ENCODE measurements around the gene PRR29.

- TF ChIP-seq CTCF (IDR thresholded peaks at IDR 0.05) (no peak), POLR2AphosphoS5 (IDR thresholded peaks at IDR 0.05) (no peak), EP300 (IDR thresholded peaks at IDR 0.05) (no peak), POLR2A (IDR thresholded peaks at IDR 0.05) (no peak)
These were observed 4.7 kb upstream of the PRR29 start for GRCh38 chr17:63993368-63993985.

Data from stomach (tissue), 4 donors.